SK-N-MC (cell line): ENCODE measurements around the gene POFUT1.
"Not testable (repeated sequence)": the region's sequence is repeated elsewhere in the genome, so short reads cannot be mapped to it uniquely, and the experiment has no call there.

Experiments
- EZH2 ChIP-seq: fragments of 200-600 bp; sonication (generic); IDR thresholded peaks from one replicate; pipeline ENCODE4 v1.6.1; 2017; ENCODE audit warnings: antibody characterized with exemption
- POLR2AphosphoS5 ChIP-seq: IDR thresholded peaks from 2 replicates; pipeline ENCODE4 v1.6.1; 2012; ENCODE audit warnings: mild to moderate bottlenecking, low read depth, low read length, borderline replicate concordance

DNA sequence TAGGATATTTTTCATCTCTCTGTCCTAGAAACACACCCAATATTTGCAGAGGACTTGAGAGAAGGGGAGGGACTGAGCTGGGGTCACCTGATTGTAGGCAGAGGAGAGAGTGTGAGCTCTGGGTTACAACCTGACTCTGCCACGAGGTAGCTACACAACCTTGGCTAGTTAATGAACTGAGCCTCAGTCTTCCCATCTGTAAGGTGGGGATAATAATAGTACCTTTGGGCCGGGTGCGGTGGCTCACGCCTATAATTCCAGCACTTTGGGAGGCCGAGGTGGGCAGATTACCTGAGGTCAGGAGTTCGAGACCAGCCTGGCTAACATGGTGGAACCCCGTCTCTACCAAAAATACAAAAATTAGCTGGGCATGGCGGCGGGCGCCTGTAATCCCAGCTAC, 53.3 kb downstream of the POFUT1 start:
- not testable (repeated sequence) for TF ChIP-seq POLR2AphosphoS5, EZH2
